ACHN (cell line): ENCODE data around the gene SLC38A3.

Experiments
- DNase-seq: peaks from one replicate; pipeline ENCODE4 v3.0.0-alpha.2; 2015
- in situ Hi-C: cut with HindIII; loops from 2 replicates; pipeline ENCODE4 v1.10.0; 2017; ENCODE audit warnings: low sequenced_read_pairs, low pct_ligation_motif_present, low pct_unique_long_range_greater_than_20kb

SLC38A3 gene

DNA sequence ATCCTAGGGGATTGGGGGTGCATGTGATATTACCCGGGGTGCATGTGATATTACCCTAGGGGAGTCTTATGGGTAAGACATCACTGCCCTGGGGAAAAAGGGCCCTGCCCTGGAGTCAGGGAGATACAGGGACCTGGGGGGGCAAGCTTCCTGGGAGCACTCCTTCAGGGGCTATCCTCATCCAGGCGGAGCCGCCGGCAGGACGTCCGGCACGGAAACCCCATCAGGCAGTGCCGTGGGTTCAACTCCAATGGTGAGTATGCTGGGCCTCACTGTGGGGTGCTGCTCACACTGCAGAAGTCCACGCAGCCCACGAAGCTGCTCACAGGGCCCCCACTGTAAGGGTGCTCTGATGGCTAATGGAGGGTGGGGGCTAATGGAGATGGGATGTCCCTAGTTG, 19.0 kb upstream of the SLC38A3 start:
- DNase-seq = no peak
- in situ Hi-C loops = no loop called here

DNA sequence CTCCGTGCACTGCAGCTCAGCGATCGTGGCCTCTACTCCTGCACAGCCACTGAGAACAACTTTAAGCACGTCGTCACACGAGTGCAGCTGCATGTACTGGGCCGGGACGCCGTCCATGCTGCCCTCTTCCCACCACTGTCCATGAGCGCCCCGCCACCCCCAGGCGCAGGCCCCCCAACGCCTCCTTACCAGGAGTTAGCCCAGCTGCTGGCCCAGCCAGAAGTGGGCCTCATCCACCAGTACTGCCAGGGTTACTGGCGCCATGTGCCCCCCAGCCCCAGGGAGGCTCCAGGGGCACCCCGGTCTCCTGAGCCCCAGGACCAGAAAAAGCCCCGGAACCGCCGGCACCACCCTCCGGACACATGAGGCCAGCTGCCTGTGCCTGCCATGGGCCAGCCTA, 17.3 kb upstream of the SLC38A3 start:
- in situ Hi-C loops = no loop called here
- DNase-seq = no peak

DNA sequence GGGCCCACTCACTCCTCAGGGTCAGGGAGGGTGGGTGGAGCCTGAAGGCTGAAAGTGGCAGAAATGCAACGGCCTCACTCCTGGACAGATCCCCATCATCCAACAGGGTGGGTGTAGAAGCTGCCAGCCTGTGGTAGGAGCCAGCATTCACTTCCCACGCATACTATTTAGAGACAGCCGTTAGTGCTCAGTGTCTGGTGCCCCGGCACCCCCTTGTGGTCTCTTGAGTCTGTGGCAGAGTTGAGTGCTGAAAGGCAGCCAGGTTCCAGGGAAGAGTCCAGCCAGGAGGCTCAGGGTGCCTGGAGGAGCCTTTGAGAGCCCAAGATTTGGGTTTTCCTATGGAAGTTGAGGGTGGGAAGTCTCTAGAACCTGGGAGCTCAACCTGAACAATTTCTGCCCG, 15.8 kb upstream of the SLC38A3 start:
- in situ Hi-C loops = no loop called here
- peak; percentile 79 for DNase-seq

DNA sequence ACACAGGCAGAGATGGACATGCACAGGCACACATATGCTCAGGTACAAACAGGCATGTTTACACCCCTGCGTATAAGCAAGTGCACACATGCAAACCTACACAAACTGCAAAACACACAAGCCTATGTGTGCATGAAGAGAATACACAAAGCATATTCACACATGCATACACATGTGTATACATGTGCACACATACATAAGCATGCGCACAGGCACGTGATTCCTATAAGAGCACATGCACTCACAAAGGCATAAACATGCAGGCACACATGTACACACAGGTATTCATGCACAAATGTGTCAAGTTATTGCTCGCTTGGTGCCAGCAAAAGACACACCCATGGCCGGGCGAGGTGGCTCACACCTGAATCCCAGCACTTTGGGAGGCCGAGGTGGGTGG, 15.1 kb upstream of the SLC38A3 start:
- in situ Hi-C loops = no loop called here
- DNase-seq = no peak

DNA sequence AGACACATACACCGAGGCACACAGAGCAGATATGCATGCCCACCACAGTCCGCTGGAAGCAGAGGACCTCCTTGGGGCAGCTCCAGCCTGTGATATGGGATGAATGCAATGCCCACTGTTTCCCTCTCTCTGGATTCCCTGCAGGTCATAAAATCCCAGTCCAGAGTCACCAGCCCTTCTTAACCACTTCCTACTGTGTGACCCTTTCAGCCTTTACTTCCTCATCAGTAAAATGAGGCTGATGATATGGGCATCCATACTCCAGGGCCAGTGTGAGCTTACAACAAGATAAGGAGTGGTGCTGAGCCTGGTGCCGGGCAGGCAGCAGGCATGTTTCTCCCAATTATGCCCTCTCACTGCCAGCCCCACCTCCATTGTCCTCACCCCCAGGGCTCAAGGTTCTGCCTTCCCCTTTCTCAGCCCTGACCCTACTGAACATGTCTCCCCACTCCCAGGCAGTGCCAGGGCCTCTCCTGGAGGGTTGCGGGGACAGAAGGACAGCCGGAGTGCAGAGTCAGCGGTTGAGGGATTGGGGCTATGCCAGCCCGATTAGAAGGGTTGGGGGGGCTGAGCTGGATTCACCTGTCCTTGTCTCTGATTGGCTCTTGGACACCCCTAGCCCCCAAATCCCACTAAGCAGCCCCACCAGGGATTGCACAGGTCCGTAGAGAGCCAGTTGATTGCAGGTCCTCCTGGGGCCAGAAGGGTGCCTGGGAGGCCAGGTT, 14.0 kb upstream of the SLC38A3 start, which contains the start of gene GNAT1:
Gene GNAT1, plus strand, starts transcription at position 675 of the 725 bp plus-strand sequence. CDS start 116 bp downstream, outside the sequence.
- in situ Hi-C loops = no loop called here

DNA sequence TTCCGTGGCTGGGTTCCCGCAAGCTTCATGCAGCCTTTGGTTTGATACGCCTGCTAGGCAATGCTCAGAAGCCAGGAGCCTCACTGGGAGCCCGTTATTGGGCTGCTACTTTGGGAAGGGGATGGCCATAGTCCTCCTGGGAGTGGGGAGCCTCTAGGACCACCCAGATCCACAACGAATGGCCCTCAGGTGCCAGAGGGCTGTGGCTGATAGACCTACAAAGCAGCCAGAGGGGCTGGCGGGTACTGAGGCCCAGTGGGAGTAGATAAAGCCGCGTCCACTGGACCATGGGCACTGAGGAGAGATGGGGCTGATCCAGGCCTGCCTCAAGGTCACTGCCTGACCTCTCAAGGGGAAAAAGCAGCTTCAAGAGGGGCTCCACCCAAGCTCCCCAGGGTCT, 12.9 kb upstream of the SLC38A3 start:
- no peak for DNase-seq
- in situ Hi-C loops = no loop called here

More for the DNA sequence above, 14.0 kb upstream of the SLC38A3 start, which contains the start of gene GNAT1:
- no peak for DNase-seq

DNA sequence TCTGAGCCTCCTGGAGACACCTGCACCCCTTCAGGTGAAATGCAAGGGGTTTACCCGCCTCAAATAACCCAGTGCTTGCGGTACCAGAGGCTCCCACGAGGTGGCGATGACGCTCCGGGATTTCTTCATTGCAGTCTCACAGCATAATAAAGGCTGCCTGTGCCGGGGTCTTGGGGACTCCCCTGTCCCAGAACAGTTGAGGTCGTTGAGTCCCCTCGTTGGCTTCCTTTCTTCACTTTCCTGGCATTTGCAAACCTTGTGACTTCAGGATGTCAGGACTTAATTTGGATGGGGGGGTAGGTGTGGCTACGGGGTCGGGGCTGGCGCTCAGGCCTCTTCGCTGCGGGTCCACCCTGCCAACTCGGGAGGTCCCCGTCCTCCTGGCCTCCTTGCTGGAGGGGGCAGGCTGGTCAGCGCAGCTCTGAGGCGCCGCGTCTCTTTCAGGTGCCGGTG, 12.4 kb upstream of the SLC38A3 start:
- in situ Hi-C loops = no loop called here
- DNase-seq = peak; percentile 63

DNA sequence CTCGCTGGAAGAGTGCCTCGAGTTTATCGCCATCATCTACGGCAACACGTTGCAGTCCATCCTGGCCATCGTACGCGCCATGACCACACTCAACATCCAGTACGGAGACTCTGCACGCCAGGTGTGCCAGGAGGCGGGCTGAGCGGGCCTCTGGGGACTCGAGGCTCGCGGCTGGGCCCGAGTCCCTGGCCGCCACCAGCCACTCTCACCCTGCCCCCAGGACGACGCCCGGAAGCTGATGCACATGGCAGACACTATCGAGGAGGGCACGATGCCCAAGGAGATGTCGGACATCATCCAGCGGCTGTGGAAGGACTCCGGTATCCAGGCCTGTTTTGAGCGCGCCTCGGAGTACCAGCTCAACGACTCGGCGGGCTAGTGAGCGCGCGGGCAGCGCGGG, 11.8 kb upstream of the SLC38A3 start:
- in situ Hi-C loops = no loop called here
- DNase-seq = no peak

DNA sequence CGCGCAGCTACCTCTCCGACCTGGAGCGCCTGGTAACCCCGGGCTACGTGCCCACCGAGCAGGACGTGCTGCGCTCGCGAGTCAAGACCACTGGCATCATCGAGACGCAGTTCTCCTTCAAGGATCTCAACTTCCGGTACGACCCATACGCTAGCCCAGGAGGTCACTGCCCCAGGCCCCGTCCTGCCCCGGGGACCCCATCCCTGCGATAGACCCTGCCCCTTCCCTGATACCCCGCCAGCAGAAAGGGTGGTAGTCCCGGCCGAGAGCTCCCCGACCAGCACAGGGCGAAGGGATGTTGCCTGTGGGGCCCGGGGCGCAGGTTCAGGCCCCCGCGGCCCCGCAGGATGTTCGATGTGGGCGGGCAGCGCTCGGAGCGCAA, 11.3 kb upstream of the SLC38A3 start:
- in situ Hi-C loops = no loop called here
- DNase-seq = no peak

DNA sequence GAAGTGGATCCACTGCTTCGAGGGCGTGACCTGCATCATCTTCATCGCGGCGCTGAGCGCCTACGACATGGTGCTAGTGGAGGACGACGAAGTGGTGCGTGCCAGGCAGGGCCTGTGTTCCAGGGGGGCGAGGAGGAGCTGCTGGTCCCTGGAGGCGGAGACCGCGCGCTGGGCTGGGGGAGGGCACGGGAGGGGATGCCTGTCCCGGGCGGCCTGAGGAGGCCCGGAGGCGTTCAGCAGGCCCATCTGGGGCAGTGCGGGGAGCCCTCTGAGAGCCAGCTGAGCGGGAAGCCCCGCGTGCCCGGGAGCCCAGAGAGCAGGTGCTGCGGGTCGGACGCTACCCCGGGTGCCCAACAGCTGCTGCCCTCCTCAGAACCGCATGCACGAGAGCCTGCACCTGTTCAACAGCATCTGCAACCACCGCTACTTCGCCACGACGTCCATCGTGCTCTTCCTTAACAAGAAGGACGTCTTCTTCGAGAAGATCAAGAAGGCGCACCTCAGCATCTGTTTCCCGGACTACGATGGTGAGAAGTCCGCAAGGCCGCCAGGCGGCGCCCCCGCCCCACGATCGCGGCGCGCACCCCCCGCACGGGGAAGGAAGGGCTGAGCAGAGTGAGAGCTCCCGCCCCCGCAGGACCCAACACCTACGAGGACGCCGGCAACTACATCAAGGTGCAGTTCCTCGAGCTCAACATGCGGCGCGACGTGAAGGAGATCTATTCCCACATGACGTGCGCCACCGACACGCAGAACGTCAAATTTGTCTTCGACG, 10.8 kb upstream of the SLC38A3 start:
- peak; percentile 60 for DNase-seq
- in situ Hi-C loops = no loop called here

DNA sequence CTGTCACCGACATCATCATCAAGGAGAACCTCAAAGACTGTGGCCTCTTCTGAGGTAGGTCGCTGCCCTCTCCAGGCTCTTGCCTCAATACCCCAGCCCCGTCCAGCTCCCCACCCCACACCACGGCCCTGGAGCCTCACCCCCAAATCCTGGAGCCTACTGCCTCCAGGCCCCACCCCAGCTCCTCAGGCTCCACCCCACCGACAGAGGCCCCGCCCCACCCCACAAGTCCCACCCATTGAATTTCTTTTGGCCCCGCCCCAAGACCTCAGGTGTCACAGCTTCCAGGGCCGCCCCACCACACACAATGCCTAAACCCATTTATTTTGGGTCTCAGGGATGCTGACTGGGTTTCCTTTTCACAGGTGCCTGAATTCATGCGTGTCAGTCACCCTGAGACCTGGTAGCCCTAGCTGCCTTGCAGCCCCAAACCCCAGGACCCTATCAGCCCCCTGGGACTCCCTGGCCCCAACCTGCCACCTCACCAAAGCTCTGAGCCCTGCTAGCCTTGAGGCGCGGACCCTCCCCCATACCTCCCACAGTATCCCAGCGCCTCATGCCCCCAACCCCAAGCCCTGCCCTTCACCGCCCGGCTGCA, 10.1 kb upstream of the SLC38A3 start:
- DNase-seq = no peak
- in situ Hi-C loops = no loop called here

DNA sequence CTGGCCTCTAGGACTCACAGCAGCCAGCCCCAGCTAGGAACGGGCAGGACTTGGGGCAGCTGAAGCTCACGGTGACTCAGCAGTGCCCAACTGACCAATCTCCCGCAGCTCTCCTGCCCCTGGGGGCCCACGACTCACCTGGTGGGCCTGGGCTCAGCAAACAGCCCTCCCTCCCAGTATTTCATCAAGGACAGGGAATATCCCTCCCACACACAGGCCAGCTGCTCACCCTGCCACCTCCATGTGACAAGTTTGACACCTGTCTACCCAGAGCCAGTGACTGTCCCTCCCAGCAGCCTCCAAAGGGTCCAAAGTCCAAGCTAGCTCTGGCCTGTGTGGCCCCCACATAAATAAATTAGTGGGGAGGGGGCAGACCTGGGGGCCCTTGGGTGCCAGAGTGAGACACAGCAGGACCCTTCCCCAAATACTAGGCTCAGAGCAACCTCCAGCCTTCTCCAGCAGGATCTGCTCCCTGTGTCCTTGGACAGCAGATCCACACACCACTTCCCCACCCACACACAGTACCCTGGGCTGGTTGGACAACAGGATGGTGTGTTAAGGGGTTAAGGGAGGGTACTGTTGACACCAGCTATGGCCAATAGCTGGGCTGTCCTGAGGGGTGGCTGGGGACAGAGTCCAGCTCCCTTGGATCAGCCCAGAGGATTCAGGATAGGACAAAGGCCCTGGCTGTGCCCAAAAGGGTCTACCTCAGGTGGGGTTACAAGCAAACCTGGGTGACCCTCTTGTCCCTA, 9.4 kb upstream of the SLC38A3 start:
- in situ Hi-C loops = no loop called here
- DNase-seq = no peak

DNA sequence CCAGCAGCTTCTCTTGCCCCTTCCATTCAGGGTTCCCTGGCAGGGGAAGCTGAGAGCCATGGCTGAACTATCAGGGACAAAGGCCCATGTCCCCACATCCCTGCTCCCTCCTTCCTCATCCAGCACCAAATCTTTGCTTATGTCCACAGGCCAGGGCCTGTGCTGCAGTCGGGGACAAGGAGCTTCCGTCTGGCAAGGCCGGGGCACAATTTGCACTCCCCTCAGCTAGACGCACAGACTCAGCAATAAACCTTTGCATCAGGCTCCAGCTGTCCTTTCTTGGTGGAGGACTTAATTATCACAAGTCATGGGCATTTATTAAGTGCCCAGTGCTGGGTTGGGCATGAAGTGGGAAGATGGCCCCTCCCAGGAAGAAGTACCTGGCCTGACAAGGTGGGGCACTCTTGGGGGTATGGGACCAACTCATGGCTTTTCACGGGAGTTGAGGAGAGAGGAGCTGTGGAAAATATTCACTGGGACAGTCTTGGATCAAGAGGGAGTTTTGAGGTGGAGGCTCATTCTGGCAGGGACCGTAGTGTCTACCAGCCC, 8.7 kb upstream of the SLC38A3 start:
- in situ Hi-C loops = no loop called here
- no peak for DNase-seq

DNA sequence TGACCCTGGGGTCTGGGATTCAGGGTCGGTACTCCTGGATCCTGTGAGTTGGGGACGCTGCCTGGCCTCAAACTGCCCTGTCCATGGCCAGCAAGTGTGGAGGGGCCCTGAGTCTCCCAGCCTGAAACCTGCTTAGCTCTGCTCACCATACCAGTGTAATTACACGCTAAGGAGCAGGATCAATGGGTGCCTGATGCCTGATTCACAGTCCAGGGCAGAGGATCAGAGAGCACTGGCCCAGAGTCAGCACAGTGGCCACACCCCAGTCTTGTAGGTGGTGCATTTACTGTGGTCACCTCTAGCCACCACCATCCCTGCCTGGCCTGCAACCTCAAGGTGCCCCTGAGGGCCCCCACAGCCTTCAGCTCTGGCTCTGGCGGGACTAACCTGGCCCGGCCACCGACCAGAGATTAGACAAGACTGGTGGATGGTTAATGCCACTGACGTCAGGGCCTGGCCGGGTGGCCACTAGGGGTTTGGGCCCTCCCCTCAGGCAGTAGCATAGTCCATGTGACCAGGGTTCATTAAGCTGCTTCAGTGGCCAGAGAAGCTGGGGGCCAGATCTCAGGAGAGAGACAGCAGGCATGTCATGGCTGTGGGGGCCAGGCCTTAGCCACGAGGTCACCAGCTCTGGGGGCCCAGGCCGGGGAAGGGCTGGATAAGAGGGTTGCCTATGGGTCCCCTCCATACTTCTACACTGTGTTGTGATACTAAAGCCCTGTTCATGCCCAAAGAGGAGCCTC, 3.3 kb upstream of the SLC38A3 start:
- DNase-seq = no peak
- in situ Hi-C loops = no loop called here

DNA sequence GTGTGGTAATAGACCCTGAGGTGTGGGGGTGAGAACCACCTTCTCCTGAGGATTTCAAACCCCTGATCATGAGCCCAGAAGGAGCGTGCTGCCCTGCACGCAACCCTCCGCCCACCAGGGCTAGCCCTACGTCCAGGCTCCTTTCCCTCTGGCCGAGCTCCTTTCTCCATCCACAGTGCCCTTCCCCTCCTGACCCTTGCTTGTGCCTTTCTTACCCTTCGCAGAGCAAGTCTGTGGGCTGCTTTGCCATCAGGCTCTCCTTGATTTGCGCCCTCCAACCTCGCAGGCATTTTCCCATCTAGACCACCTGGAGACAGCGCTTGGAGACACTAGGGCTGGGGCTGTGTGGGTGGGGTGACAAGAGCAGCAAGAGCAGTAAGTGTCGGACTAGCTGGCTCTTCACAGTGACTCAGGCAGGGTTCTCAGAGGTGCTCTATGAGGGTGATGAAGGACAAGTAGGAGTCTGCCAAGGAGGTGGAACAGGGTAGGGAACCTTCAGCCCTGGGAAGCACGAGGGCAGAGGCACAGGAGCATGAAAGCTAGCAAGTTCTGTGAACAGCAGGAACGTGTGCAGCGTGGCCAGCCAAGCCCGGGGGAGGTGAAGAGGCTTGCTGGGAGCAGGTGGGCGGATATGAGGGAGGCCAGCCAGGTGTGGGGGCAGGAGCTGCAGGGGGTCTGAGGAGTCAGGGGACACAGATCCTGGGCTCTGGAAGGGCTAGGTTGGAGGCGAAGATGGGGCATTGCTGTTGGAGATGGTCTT, 2.5 kb upstream of the SLC38A3 start:
- DNase-seq = no peak

DNA sequence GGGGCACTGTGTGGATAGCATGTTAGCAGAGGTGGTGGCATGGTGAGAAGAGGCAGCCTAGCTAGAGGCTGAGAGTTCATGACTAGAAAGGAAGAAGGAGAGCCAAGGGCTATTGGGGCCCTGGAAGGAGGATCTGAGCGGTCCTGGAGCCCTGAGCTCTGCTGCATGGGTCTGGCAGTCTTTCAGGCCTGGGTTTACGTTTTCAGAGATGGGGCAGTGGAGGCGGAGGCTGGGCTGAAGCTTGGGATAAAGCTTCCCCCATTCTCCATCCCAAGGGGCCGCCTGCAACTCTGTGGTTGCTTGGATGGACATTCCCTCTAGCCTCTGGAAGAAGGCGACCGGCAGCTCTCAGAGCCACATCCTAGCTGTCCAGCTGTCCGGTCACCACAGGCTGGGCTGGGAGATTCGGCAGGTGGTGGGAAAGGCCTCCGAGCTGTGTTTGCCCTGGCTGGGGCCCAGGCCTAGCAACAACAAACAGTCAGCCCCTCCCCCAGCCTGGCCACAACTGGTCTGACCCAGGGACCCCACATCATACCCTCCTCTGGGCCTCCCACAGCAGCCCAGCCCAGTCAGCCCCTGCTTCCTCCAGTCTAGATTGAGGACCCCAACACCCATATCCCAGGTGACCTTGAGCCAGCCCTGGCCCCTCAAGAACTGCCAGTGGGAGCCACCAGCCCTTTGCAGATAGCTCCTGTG, 1.8 kb upstream of the SLC38A3 start:
- in situ Hi-C loops = no loop called here
- no peak for DNase-seq

More for the DNA sequence above, 2.5 kb upstream of the SLC38A3 start:
- in situ Hi-C loops = no loop called here
